Keratinocyte (primary cell): ENCODE results near the gene NOL3. TPM values are rescaled to one million over a fixed set of nuclear protein-coding genes. Genes with fewer than 3 reads are reported as not detected.

Experiments
- DNase-seq: peaks from one replicate; pipeline ENCODE4 v3.0.0-alpha.2; 2011; ENCODE audit warnings: low read depth, missing footprints, low spot score
- FAIRE-seq: peaks from 2 replicates; lab custom pipeline; 2011; peaks lifted over from hg19 to GRCh38; lab: Jason Lieb, UNC
- H2AFZ ChIP-seq: 2 replicates; pipeline ENCODE4 v1.6.0; 2012; ENCODE audit warnings: low read length, control low read depth, inconsistent platforms; ENCODE audit not compliant: control insufficient read depth
- H3K27ac ChIP-seq: 2 replicates; pipeline ENCODE4 v1.5.1; 2011; ENCODE audit warnings: low read length; ENCODE audit not compliant: control insufficient read depth, insufficient read depth
- H3K27me3 ChIP-seq: 3 replicates; pipeline ENCODE4 v1.6.0; 2011; ENCODE audit warnings: low read length; ENCODE audit not compliant: control insufficient read depth, insufficient read depth; ENCODE audit errors: extremely low read depth
- H3K36me3 ChIP-seq, 2 experiments: 2 replicates in 1 of 2; 3 replicates in 1 of 2; pipeline ENCODE4 v1.5.1; 2011; ENCODE audit warnings: low read length in 2 of 2, mild to moderate bottlenecking in 1 of 2; ENCODE audit not compliant: control insufficient read depth in 2 of 2, insufficient read depth in 2 of 2; ENCODE audit errors: extremely low read depth in 1 of 2
- H3K4me1 ChIP-seq: 3 replicates; pipeline ENCODE4 v1.5.1; 2011; ENCODE audit warnings: low read length; ENCODE audit not compliant: control insufficient read depth, insufficient read depth; ENCODE audit errors: extremely low read depth
- H3K4me2 ChIP-seq: 3 replicates; pipeline ENCODE4 v1.6.0; 2011; ENCODE audit warnings: low read depth, low read length; ENCODE audit not compliant: control insufficient read depth, insufficient read depth; ENCODE audit errors: extremely low read depth
- H3K4me3 ChIP-seq, 3 experiments: fragments of 200-600 bp in 1 of 3; sonication (generic) in 1 of 3; 2 replicates in 2 of 3; 3 replicates in 1 of 3; pipeline ENCODE4 v1.5.1; 2011 to 2016; ENCODE audit warnings: low read length in 3 of 3, mild to moderate bottlenecking in 3 of 3, control low read depth in 2 of 3, inconsistent platforms in 1 of 3, low read depth in 1 of 3, mixed read lengths in 1 of 3, mixed run types in 1 of 3, moderate library complexity in 1 of 3; ENCODE audit not compliant: control insufficient read depth in 2 of 3, insufficient read depth in 2 of 3; ENCODE audit errors: extremely low read depth in 1 of 3
- H3K79me2 ChIP-seq: 2 replicates; pipeline ENCODE4 v1.6.0; 2012; ENCODE audit warnings: low read length; ENCODE audit not compliant: control insufficient read depth, insufficient read depth
- H3K9ac ChIP-seq: 3 replicates; pipeline ENCODE4 v1.6.0; 2011; ENCODE audit warnings: low read length; ENCODE audit not compliant: control insufficient read depth, insufficient read depth; ENCODE audit errors: extremely low read depth
- H3K9me1 ChIP-seq: 3 replicates; pipeline ENCODE4 v1.6.0; 2011; ENCODE audit warnings: low read length; ENCODE audit not compliant: control insufficient read depth, insufficient read depth; ENCODE audit errors: extremely low read depth
- H3K9me3 ChIP-seq: 2 replicates; pipeline ENCODE4 v1.5.1; 2012; ENCODE audit warnings: low read depth, low read length; ENCODE audit not compliant: control insufficient read depth
- H4K20me1 ChIP-seq: 3 replicates; pipeline ENCODE4 v1.6.0; 2011; ENCODE audit warnings: low read length; ENCODE audit not compliant: control insufficient read depth, insufficient read depth; ENCODE audit errors: extremely low read depth
- CTCF ChIP-seq, 3 experiments: IDR thresholded peaks in 1 of 3; conservative IDR thresholded peaks in 1 of 3; optimal IDR thresholded peaks in 1 of 3; 2 replicates in 2 of 3; 3 replicates in 1 of 3; pipeline versions ENCODE3 to v1.5.1; 2011; ENCODE audit warnings: low read length in 3 of 3, mild to moderate bottlenecking in 3 of 3, moderate library complexity in 2 of 3, control low read depth in 1 of 3, inconsistent platforms in 1 of 3; ENCODE audit not compliant: insufficient read depth in 2 of 3; ENCODE audit errors: extremely low read depth in 1 of 3
- EZH2 ChIP-seq: IDR thresholded peaks from one replicate; pipeline ENCODE4 v1.6.1; 2012; ENCODE audit warnings: inconsistent platforms, mild to moderate bottlenecking, low read length, moderate library complexity
- dilution Hi-C: fragments of 300-500 bp; cut with MboI; formaldehyde crosslinking; loops from one replicate; pipeline ENCODE4 v1.7.0; 2020; ENCODE audit warnings: low sequenced_read_pairs; ENCODE audit not compliant: extremely low pct_ligation_motif_present
- polyA plus RNA-seq, 5 experiments: library from polyadenylated mRNA; depleted of rRNA in 3 of 5; stranded (reverse) in 3 of 5; stranded (forward) in 1 of 5; unstranded in 1 of 5; fragments of >200 nt; gene quantifications; 1 replicate in 1 of 5; 2 replicates in 3 of 5; 3 replicates in 1 of 5; pipeline versions ENCODE4 v1.2.1 to v1.2.3, GENCODE V29; 2011 to 2012; ENCODE audit warnings: missing spikeins in 2 of 5, low read depth in 1 of 5, low replicate concordance in 1 of 5

Gene NOL3
- polyA plus RNA-seq, 1 donor (not counting 4 experiments of a cell fraction or from before 2014, with no cell fraction given): 16.8 TPM

DNA sequence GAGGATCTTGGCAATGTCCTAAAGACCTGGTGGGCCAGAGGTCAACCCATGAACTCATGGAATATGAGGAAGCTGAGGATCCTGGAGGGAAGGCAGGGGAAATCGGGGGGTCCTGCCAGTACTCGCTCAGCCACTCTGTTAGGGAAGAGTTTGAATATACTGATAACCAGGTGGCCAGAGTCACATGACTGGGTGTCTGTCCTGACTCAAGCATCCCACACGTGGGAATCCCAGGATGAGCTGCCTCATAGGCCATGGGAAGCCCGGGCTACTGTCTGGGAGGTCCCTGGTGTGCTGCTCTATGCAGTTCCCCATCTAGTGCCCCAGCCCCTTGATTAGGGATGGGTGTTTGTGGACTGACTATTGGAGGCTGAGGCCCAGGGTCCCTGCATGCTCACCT is 18.0 kb downstream of the NOL3 start:
- Histone ChIP-seq H3K27me3 (no peaks in the 10 kb centered on the region), H3K4me1 (peaks cover 16% of the 10 kb centered on the region), H3K9me3 (no peaks in the 10 kb centered on the region), H4K20me1 (peaks cover 3% of the 10 kb centered on the region), H2AFZ (no peak overlapping the region), H3K4me3 (no peak overlapping the region), H3K9ac (no peak overlapping the region), H3K27ac (no peak overlapping the region), H3K4me2 (no peak overlapping the region), H3K36me3 (peaks cover under 1 to 2% of the 10 kb centered on the region in 2 experiments), H3K79me2 (peaks cover 13% of the 10 kb centered on the region), H3K9me1 (peaks cover 2% of the 10 kb centered on the region)
- no peak for TF ChIP-seq CTCF (optimal IDR thresholded peaks at IDR 0.05 in 1 of 3, IDR thresholded peaks at IDR 0.05 in 1 of 3, conservative IDR thresholded peaks at IDR 0.05 in 1 of 3; ENCODE audit: extremely low read depth in 1 of 3, insufficient read depth in 2 of 3, low read length in 3 of 3)
- no peak for TF ChIP-seq EZH2
- DNase-seq: no peak
- dilution Hi-C loops: no loop called here
- FAIRE-seq: no peak

- Histone ChIP-seq H3K27me3 (no peaks in the 10 kb centered on the region), H3K36me3 (peaks cover 2 to 5% of the 10 kb centered on the region in 2 experiments), H3K9me1 (peaks cover 4% of the 10 kb centered on the region), H3K9me3 (no peaks in the 10 kb centered on the region), H3K27ac (no peak overlapping the region), H3K4me3 (no peak overlapping the region), H3K4me1 (peaks cover 20% of the 10 kb centered on the region), H3K9ac (no peak overlapping the region), H3K79me2 (peaks cover 18% of the 10 kb centered on the region), H2AFZ (no peak overlapping the region), H3K4me2 (no peak overlapping the region), H4K20me1 (peaks cover 4% of the 10 kb centered on the region)
- DNase-seq: no peak
- dilution Hi-C loops: no loop called here
- no peak for FAIRE-seq
- TF ChIP-seq CTCF (optimal IDR thresholded peaks at IDR 0.05 in 1 of 3, IDR thresholded peaks at IDR 0.05 in 1 of 3, conservative IDR thresholded peaks at IDR 0.05 in 1 of 3; ENCODE audit: extremely low read depth in 1 of 3, insufficient read depth in 2 of 3, low read length in 3 of 3): no peak
- TF ChIP-seq EZH2: no peak
These were observed 18.5 kb downstream of the NOL3 start for GRCh38 chr16:67188798-67189197.
